ENCODE data around the gene ICA1. TPM values are rescaled to one million over a fixed set of nuclear protein-coding genes. Genes with fewer than 3 reads are reported as not detected.

ICA1 gene
- total RNA-seq, 4 donors from 2014 or later: 1.6 to 20.9 (median 4.0) TPM

DNA sequence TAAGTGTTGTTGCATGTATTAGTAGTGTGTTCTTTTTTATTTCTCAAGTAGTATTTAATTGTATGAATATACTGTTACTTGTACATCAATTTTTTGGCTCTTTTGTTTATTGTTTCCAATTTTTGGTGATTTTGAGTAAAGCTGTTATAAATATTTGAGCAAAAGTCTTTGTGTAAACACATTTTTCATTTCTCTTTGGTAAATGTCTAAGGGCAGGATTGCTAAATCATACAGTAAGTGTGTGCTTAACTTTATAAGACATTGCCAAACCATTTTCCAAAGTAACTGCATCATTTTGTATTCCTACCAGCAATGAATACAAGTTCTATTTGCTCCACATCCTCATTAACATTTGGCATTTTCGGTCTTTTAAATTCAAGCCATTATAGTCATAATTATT, 92.8 kb downstream of the ICA1 start:
- Histone ChIP-seq H3K4me3 (no peak overlapping the region), H3K27me3 (no peaks in the 10 kb centered on the region), H3K27ac (no peak overlapping the region), H3K36me3 (no peaks in the 10 kb centered on the region), H3K4me1 (peaks cover 15 to 22% of the 10 kb centered on the region in 2 donors), H3K9me3 (no peaks in the 10 kb centered on the region)
- TF ChIP-seq POLR2A (IDR thresholded peaks at IDR 0.05): no peak
- TF ChIP-seq, protein P1, sequence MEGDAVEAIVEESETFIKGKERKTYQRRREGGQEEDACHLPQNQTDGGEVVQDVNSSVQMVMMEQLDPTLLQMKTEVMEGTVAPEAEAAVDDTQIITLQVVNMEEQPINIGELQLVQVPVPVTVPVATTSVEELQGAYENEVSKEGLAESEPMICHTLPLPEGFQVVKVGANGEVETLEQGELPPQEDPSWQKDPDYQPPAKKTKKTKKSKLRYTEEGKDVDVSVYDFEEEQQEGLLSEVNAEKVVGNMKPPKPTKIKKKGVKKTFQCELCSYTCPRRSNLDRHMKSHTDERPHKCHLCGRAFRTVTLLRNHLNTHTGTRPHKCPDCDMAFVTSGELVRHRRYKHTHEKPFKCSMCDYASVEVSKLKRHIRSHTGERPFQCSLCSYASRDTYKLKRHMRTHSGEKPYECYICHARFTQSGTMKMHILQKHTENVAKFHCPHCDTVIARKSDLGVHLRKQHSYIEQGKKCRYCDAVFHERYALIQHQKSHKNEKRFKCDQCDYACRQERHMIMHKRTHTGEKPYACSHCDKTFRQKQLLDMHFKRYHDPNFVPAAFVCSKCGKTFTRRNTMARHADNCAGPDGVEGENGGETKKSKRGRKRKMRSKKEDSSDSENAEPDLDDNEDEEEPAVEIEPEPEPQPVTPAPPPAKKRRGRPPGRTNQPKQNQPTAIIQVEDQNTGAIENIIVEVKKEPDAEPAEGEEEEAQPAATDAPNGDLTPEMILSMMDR (IDR thresholded peaks at IDR 0.05 in 4 of 5, conservative IDR thresholded peaks at IDR 0.05 in 1 of 5): no peak
- DNase-seq: no peak
- ATAC-seq: no peak
- in situ Hi-C loops (cut with MboI; ENCODE audit: low sequenced_read_pairs in 4 of 4) (no loop called here), intact Hi-C loops (cut with DNase I; ENCODE audit: low total_unique reads) (no loop called here)

DNA sequence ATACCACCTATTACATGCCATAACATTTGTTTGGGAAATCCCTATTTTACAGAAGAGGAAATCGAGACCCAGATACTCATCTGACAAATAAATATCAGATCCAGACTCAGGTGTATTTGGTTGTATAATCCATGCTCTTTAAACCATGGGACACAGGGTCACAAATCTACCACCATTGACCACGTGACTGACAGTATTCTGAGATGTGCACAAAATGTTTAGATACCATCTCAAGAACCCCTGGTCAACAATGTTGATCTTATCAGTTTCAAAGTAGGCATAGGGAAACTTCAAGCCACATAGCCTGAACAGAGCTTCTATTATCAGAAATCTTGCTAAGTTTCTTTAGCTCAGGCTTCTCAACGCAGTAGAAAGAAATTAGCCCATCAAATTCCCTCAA, 93.6 kb downstream of the ICA1 start:
- no peaks in the 10 kb centered on the region for H3K36me3 ChIP-seq
- no peak overlapping the region for H3K4me3 ChIP-seq
- TF ChIP-seq POLR2A (IDR thresholded peaks at IDR 0.05): no peak
- TF ChIP-seq, protein P1 (IDR thresholded peaks at IDR 0.05 in 4 of 5, conservative IDR thresholded peaks at IDR 0.05 in 1 of 5): no peak
- no peaks in the 10 kb centered on the region for H3K9me3 ChIP-seq
- peaks cover 11 to 17% of the 10 kb centered on the region in 2 donors for H3K4me1 ChIP-seq
- ATAC-seq (no peak), DNase-seq (no peak)
- no peak overlapping the region for H3K27ac ChIP-seq
- in situ Hi-C loops (cut with MboI; ENCODE audit: low sequenced_read_pairs in 4 of 4) (no loop called here), intact Hi-C loops (cut with DNase I; ENCODE audit: low total_unique reads) (no loop called here)
- H3K27me3 ChIP-seq: no peaks in the 10 kb centered on the region

DNA sequence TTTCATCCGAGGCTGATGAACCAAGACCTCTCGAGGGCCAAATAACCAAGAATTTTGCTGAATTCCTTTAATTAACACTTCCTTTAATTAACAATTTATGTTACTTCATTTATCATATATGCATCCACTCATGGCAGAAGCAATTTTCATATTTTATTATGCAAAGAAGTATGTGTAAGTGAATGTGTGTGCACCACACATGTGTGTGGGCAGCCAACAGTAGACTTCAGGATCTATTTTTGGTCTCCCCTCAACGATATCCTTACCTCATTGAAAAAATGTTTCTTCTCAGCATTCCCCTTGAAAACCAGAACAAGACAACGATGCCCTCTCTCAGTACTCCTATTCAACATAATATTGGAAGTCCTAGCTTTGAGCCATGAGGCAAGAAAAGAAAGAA, 96.8 kb downstream of the ICA1 start:
- H3K36me3 ChIP-seq: no peaks in the 10 kb centered on the region
- H3K9me3 ChIP-seq: no peaks in the 10 kb centered on the region
- in situ Hi-C loops (cut with MboI; ENCODE audit: low sequenced_read_pairs in 4 of 4) (no loop called here), intact Hi-C loops (cut with DNase I; ENCODE audit: low total_unique reads) (no loop called here)
- no peak for TF ChIP-seq POLR2A (IDR thresholded peaks at IDR 0.05)
- TF ChIP-seq, protein P1 (IDR thresholded peaks at IDR 0.05 in 4 of 5, conservative IDR thresholded peaks at IDR 0.05 in 1 of 5): no peak
- H3K4me1 ChIP-seq: no peaks in the 10 kb centered on the region
- no peak overlapping the region for H3K27ac ChIP-seq
- H3K4me3 ChIP-seq: no peak overlapping the region
- H3K27me3 ChIP-seq: no peaks in the 10 kb centered on the region
- ATAC-seq: no peak
- no peak for DNase-seq

DNA sequence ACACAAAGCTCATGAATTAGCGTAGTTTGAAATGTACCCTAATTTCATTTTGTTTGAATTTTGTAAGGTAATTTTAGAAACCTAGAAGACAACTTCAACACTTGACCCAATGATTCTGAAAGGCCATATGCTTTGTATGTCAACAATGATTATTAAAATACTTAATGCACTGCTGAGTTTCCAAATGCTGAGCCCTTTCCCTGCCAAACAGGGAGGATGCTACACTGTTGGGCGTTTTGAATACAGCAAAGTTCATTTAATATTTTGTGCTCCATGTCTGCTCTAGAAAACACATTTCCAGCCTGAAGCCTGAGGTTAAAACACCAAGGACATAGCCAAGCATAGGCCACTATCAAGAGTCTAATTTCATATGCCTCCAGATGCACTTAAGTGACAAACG, 99.8 kb downstream of the ICA1 start:
- in situ Hi-C loops (cut with MboI; ENCODE audit: low sequenced_read_pairs in 4 of 4) (no loop called here), intact Hi-C loops (cut with DNase I; ENCODE audit: low total_unique reads) (no loop called here)
- no peaks in the 10 kb centered on the region for H3K27me3 ChIP-seq
- DNase-seq (no peak), ATAC-seq (no peak)
- no peak overlapping the region for H3K4me3 ChIP-seq
- H3K4me1 ChIP-seq: no peaks in the 10 kb centered on the region
- TF ChIP-seq, protein P1 (IDR thresholded peaks at IDR 0.05 in 4 of 5, conservative IDR thresholded peaks at IDR 0.05 in 1 of 5): no peak
- TF ChIP-seq POLR2A (IDR thresholded peaks at IDR 0.05): no peak
- H3K9me3 ChIP-seq: no peaks in the 10 kb centered on the region
- no peak overlapping the region for H3K27ac ChIP-seq
- no peaks in the 10 kb centered on the region for H3K36me3 ChIP-seq

DNA sequence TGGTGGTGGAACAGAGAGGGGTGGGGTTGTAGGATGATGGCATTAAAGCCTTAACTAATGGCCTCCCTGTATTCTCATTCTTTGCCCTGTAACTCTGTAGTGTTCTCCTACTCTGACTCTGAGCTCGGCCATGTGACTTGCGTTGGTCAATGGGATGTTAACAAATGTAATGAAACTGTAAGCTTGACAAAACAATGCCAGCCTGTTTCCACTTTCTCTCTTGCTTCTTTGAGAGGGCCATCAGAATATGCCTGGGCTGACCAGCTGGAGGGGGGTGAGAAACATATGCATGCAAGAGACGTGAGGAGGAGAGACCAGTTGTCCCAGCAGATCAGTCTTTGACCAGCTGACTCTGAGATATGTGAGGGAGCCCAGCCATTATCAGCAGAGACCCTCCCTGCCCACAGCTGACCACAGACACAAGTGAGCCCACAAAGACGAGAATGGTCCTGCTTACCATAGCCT, 100.6 kb downstream of the ICA1 start:
- H3K27me3 ChIP-seq: no peaks in the 10 kb centered on the region
- no peak for DNase-seq
- no peaks in the 10 kb centered on the region for H3K36me3 ChIP-seq
- no peaks in the 10 kb centered on the region for H3K9me3 ChIP-seq
- no peak overlapping the region for H3K4me3 ChIP-seq
- no peaks in the 10 kb centered on the region for H3K4me1 ChIP-seq
- no peak for TF ChIP-seq POLR2A (IDR thresholded peaks at IDR 0.05)
- no peak overlapping the region for H3K27ac ChIP-seq
- no peak for ATAC-seq
- intact Hi-C loops (cut with DNase I; ENCODE audit: low total_unique reads): no loop called here
- in situ Hi-C loops (cut with MboI; ENCODE audit: low sequenced_read_pairs in 4 of 4): no loop called here

Measured in gastrocnemius medialis (tissue), 4 donors.